Activated T-cell treated with anti-CD3 and anti-CD28 coated beads for 1 hour (primary cell): ENCODE data around the gene KCNK17.
"Not testable (repeated sequence)": the region's sequence is repeated elsewhere in the genome, so short reads cannot be mapped to it uniquely, and the experiment has no call there.

Source experiments
- DNase-seq: peaks from one replicate; pipeline ENCODE4 v3.0.0-alpha.2; 2020; ENCODE audit warnings: low read depth

KCNK17 gene

GRCh38 chr6:39302011-39302410, 12.2 kb downstream of the KCNK17 start:
- DNase-seq: no peak

GRCh38 chr6:39301606-39302005, 12.6 kb downstream of the KCNK17 start:
- no peak for DNase-seq

- DNase-seq: no peak
Observed at GRCh38 chr6:39300739-39301138, 13.5 kb downstream of the KCNK17 start.

- no peak for DNase-seq
Observed at GRCh38 chr6:39298061-39298460, 16.2 kb downstream of the KCNK17 start.

GRCh38 chr6:39296745-39297640, 17.2 kb downstream of the KCNK17 start:
- DNase-seq: no peak

GRCh38 chr6:39295611-39296011, 18.6 kb downstream of the KCNK17 start:
- no peak for DNase-seq

- no peak for DNase-seq
Observed at GRCh38 chr6:39294899-39295298, 19.3 kb downstream of the KCNK17 start.

- DNase-seq: no peak
Observed at GRCh38 chr6:39294133-39294532, 20.1 kb downstream of the KCNK17 start.

- no peak for DNase-seq
Observed at GRCh38 chr6:39292637-39293036, 21.6 kb downstream of the KCNK17 start.

- no peak for DNase-seq
Observed at GRCh38 chr6:39289490-39289889, 24.7 kb downstream of the KCNK17 start.

- DNase-seq: no peak
Observed at GRCh38 chr6:39287601-39288000, 26.6 kb downstream of the KCNK17 start.

- DNase-seq: not testable (repeated sequence)
Observed at GRCh38 chr6:39286596-39286995, 27.6 kb downstream of the KCNK17 start.

GRCh38 chr6:39282774-39283173, 31.4 kb downstream of the KCNK17 start:
- no peak for DNase-seq

GRCh38 chr6:39281312-39281980, 32.8 kb downstream of the KCNK17 start:
- no peak for DNase-seq

- DNase-seq: no peak
Observed at GRCh38 chr6:39280247-39280731, 33.9 kb downstream of the KCNK17 start.

- DNase-seq: no peak
Observed at GRCh38 chr6:39279539-39279938, 34.7 kb downstream of the KCNK17 start.

GRCh38 chr6:39276379-39276995, 37.7 kb downstream of the KCNK17 start:
- DNase-seq: no peak

- no peak for DNase-seq
Observed at GRCh38 chr6:39274903-39275302, 39.3 kb downstream of the KCNK17 start.

GRCh38 chr6:39274471-39274870, 39.7 kb downstream of the KCNK17 start:
- DNase-seq: no peak

GRCh38 chr6:39273406-39273821, 40.8 kb downstream of the KCNK17 start:
- DNase-seq: no peak

- no peak for DNase-seq
Observed at GRCh38 chr6:39269961-39270360, 44.3 kb downstream of the KCNK17 start.

- no peak for DNase-seq
Observed at GRCh38 chr6:39268721-39269120, 45.5 kb downstream of the KCNK17 start.

GRCh38 chr6:39268171-39268570, 46.0 kb downstream of the KCNK17 start:
- DNase-seq: no peak
